TTC549 (cell line): ENCODE results near the gene IGF2BP2.

Experiments
- FAIRE-seq: peaks from 2 replicates; lab custom pipeline; 2012; peaks lifted over from hg19 to GRCh38; lab: Jason Lieb, UNC

The IGF2BP2 gene

GRCh38 chr3:185732782-185733181 is 92.1 kb downstream of the IGF2BP2 start:
- FAIRE-seq = no peak

GRCh38 chr3:185730550-185730949 is 94.3 kb downstream of the IGF2BP2 start:
- no peak for FAIRE-seq

- FAIRE-seq = no peak
Observed at GRCh38 chr3:185729337-185730055, 95.3 kb downstream of the IGF2BP2 start.

- no peak for FAIRE-seq
Observed at GRCh38 chr3:185728630-185729336, 96.1 kb downstream of the IGF2BP2 start.

GRCh38 chr3:185727873-185728272 is 97.0 kb downstream of the IGF2BP2 start:
- FAIRE-seq = no peak

GRCh38 chr3:185726254-185726967 is 98.4 kb downstream of the IGF2BP2 start:
- FAIRE-seq = no peak

GRCh38 chr3:185724761-185725160 is 100.1 kb downstream of the IGF2BP2 start:
- FAIRE-seq = no peak

GRCh38 chr3:185724251-185724650 is 100.6 kb downstream of the IGF2BP2 start:
- no peak for FAIRE-seq

- no peak for FAIRE-seq
Observed at GRCh38 chr3:185722881-185723280, 102.0 kb downstream of the IGF2BP2 start.

GRCh38 chr3:185721970-185722369 is 102.9 kb downstream of the IGF2BP2 start:
- no peak for FAIRE-seq

- FAIRE-seq = no peak
Observed at GRCh38 chr3:185720326-185720725, 104.5 kb downstream of the IGF2BP2 start.

GRCh38 chr3:185718736-185719593 is 105.9 kb downstream of the IGF2BP2 start:
- FAIRE-seq = no peak

GRCh38 chr3:185717627-185718402 is 107.0 kb downstream of the IGF2BP2 start:
- no peak for FAIRE-seq

GRCh38 chr3:185717121-185717520 is 107.7 kb downstream of the IGF2BP2 start:
- FAIRE-seq = no peak

GRCh38 chr3:185716436-185717108 is 108.3 kb downstream of the IGF2BP2 start:
- FAIRE-seq = no peak

GRCh38 chr3:185715091-185715490 is 109.8 kb downstream of the IGF2BP2 start:
- FAIRE-seq = no peak

- no peak for FAIRE-seq
Observed at GRCh38 chr3:185714085-185714484, 110.8 kb downstream of the IGF2BP2 start.

- no peak for FAIRE-seq
Observed at GRCh38 chr3:185713015-185713414, 111.8 kb downstream of the IGF2BP2 start.

GRCh38 chr3:185712337-185712736 is 112.5 kb downstream of the IGF2BP2 start:
- no peak for FAIRE-seq

- no peak for FAIRE-seq
Observed at GRCh38 chr3:185711255-185711870, 113.5 kb downstream of the IGF2BP2 start.
